ENCODE data around the gene TPO. TPM values are rescaled to one million over a fixed set of nuclear protein-coding genes. Genes with fewer than 3 reads are reported as not detected.
"Not testable (repeated sequence)": the region's sequence is repeated elsewhere in the genome, so short reads cannot be mapped to it uniquely, and the experiment has no call there.

TPO gene
- polyA plus RNA-seq, 3 donors = not detected

- no peak overlapping the region for H3K27ac Mint-ChIP-seq
- whole genome bisulfite sequencing (ENCODE audit: insufficient coverage) = 92% methylated on average over 7 of the region's 7 CpGs
Observed at GRCh38 chr2:1516798-1517060, 103.5 kb downstream of the TPO start.

GRCh38 chr2:1517291-1517690 lies 104.0 kb downstream of the TPO start:
- not testable (repeated sequence) for H3K27ac Mint-ChIP-seq, H3K4me1 Mint-ChIP-seq
- WGBS (ENCODE audit: insufficient coverage) = 100% methylated on average over 4 of the region's 5 CpGs

More at GRCh38 chr2:1516798-1517060, 103.5 kb downstream of the TPO start:
- H3K9me3 Mint-ChIP-seq = no peaks in the 10 kb centered on the region
- Histone ChIP-seq H4K20me1 (ENCODE audit: insufficient read depth, low read length) (no peaks in the 10 kb centered on the region), H3K9ac (ENCODE audit: insufficient read depth, low read length, poor library complexity, severe bottlenecking) (no peak overlapping the region), H2AFZ (ENCODE audit: insufficient read depth, low read depth, low read length, poor library complexity, severe bottlenecking) (no peak overlapping the region), H3K9me3 (replicated peaks in 1 of 2; ENCODE audit: control insufficient read depth in 1 of 2, insufficient read depth in 1 of 2, low read length in 2 of 2) (no peaks in the 10 kb centered on the region), H3K79me2 (ENCODE audit: insufficient read depth, low read length) (no peaks in the 10 kb centered on the region), H3K4me1 (ENCODE audit: control insufficient read depth in 1 of 2, insufficient read depth in 2 of 2, low read length in 2 of 2) (no peaks in the 10 kb centered on the region), H3K4me2 (replicated peaks; ENCODE audit: extremely low read depth, low read length, poor library complexity, severe bottlenecking) (no peak overlapping the region), H3K36me3 (replicated peaks in 1 of 2; ENCODE audit: control insufficient read depth in 1 of 2, insufficient read depth in 2 of 2, low read length in 2 of 2) (no peaks in the 10 kb centered on the region), H3K27me3 (ENCODE audit: control insufficient read depth in 2 of 2, insufficient read depth in 2 of 2, low read length in 2 of 2) (no peaks in the 10 kb centered on the region), H3K4me3 (replicated peaks in 1 of 3; ENCODE audit: low read depth in 2 of 3, low read length in 3 of 3) (no peak overlapping the region), H3K27ac (ENCODE audit: low read depth in 1 of 2, low read length in 2 of 2) (no peak overlapping the region)
- H3K4me1 Mint-ChIP-seq = no peaks in the 10 kb centered on the region
- H3K4me3 Mint-ChIP-seq = no peak overlapping the region
- intact Hi-C loops (cut with micrococcal nuclease) = no loop called here
- peaks cover 0 to 3% (median 0%) of the 10 kb centered on the region in 3 donors for H3K27me3 Mint-ChIP-seq (ENCODE audit: low read depth in 3 of 3)
- no peak for DNase-seq
- no peak for TF ChIP-seq CTCF (IDR thresholded peaks at IDR 0.05)
- H3K36me3 Mint-ChIP-seq = no peaks in the 10 kb centered on the region

More at GRCh38 chr2:1517291-1517690, 104.0 kb downstream of the TPO start:
- H3K4me2 ChIP-seq (replicated peaks; ENCODE audit: extremely low read depth, low read length, poor library complexity, severe bottlenecking); DNase-seq; H3K4me3 ChIP-seq (replicated peaks in 1 of 3; ENCODE audit: low read depth in 2 of 3, low read length in 3 of 3); H3K27ac ChIP-seq (ENCODE audit: low read depth in 1 of 2, low read length in 2 of 2); H3K9me3 ChIP-seq (replicated peaks in 1 of 2; ENCODE audit: control insufficient read depth in 1 of 2, insufficient read depth in 1 of 2, low read length in 2 of 2); H3K27me3 Mint-ChIP-seq (ENCODE audit: low read depth in 3 of 3); H3K4me3 Mint-ChIP-seq; H3K9me3 Mint-ChIP-seq; H3K36me3 Mint-ChIP-seq; H3K79me2 ChIP-seq (ENCODE audit: insufficient read depth, low read length); H3K27me3 ChIP-seq (ENCODE audit: control insufficient read depth in 2 of 2, insufficient read depth in 2 of 2, low read length in 2 of 2); intact Hi-C loops (cut with micrococcal nuclease); H3K9ac ChIP-seq (ENCODE audit: insufficient read depth, low read length, poor library complexity, severe bottlenecking); H4K20me1 ChIP-seq (ENCODE audit: insufficient read depth, low read length); H2AFZ ChIP-seq (ENCODE audit: insufficient read depth, low read depth, low read length, poor library complexity, severe bottlenecking); H3K36me3 ChIP-seq (replicated peaks in 1 of 2; ENCODE audit: control insufficient read depth in 1 of 2, insufficient read depth in 2 of 2, low read length in 2 of 2); H3K4me1 ChIP-seq (ENCODE audit: control insufficient read depth in 1 of 2, insufficient read depth in 2 of 2, low read length in 2 of 2): not testable (repeated sequence)

Measured in CD14-positive monocyte (primary cell).